Mammary epithelial cell (primary cell): Measurements from ENCODE around the gene BCL2L1.

Experiments used
- CTCF ChIP-seq, 2 donors: IDR thresholded peaks in 1 of 2; conservative IDR thresholded peaks in 1 of 2; 2 replicates each; pipeline ENCODE4 v1.5.1; 2011 to 2012; ENCODE audit warnings: inconsistent platforms in 2 of 2, low read length in 2 of 2, mild to moderate bottlenecking in 2 of 2, control low read depth in 1 of 2, low read depth in 1 of 2; ENCODE audit not compliant: insufficient read depth in 1 of 2; ENCODE audit errors: extremely low read depth in 1 of 2
- EZH2 ChIP-seq: IDR thresholded peaks from 2 replicates; pipeline ENCODE4 v1.6.1; 2012; ENCODE audit warnings: low read length, inconsistent platforms, borderline replicate concordance

- TF ChIP-seq CTCF (conservative IDR thresholded peaks at IDR 0.05 in 1 of 2, IDR thresholded peaks at IDR 0.05 in 1 of 2; ENCODE audit: extremely low read depth in 1 of 2, insufficient read depth in 1 of 2, low read depth in 1 of 2, low read length in 2 of 2) (no peak), EZH2 (no peak)
Measured at GRCh38 chr20:31757254-31757653, 34.6 kb upstream of the BCL2L1 start.
